Endothelial cell of umbilical vein (primary cell): ENCODE data around the gene RTKN2. TPM values are rescaled to one million over a fixed set of nuclear protein-coding genes. Genes with fewer than 3 reads are reported as not detected.

Source experiments
- BruUV-seq: library from RNA; stranded (reverse); fragments of 400-500 nt; replicated peaks from 2 replicates; lab custom pipeline; 2021; lab: Mats Ljungman, UMichigan
- CTCF ChIA-PET: fragments of 300-600, 350-600 bp; sonication (Branson Sonifier 250); formaldehyde crosslinking; loops from one replicate; lab custom pipeline; 2021; ENCODE audit warnings: antibody characterized with exemption, inconsistent platforms; lab: Charles Lee
- POLR2A ChIA-PET: fragments of 300-600, 350-600 bp; sonication (Branson Sonifier 250); formaldehyde crosslinking; loops from one replicate; lab custom pipeline; 2021; ENCODE audit warnings: antibody characterized with exemption, inconsistent platforms; lab: Charles Lee
- DNase-seq: peaks from one replicate; pipeline ENCODE4 v3.0.0-alpha.2; 2011; ENCODE audit warnings: low read depth, low spot score
- FAIRE-seq: peaks from 2 replicates; lab custom pipeline; 2011; peaks lifted over from hg19 to GRCh38; lab: Jason Lieb, UNC
- H2AFZ ChIP-seq: 2 replicates; pipeline ENCODE4 v1.6.0; 2012; ENCODE audit warnings: low read depth, low read length, control low read depth, inconsistent platforms
- H3K27ac ChIP-seq: 2 replicates; pipeline ENCODE4 v1.5.1; 2011; ENCODE audit warnings: low read depth, mild to moderate bottlenecking, control low read depth, low read length, moderate library complexity; ENCODE audit not compliant: insufficient read depth
- H3K27me3 ChIP-seq, 2 experiments: 2 replicates each; pipeline versions ENCODE4 v1.6.0 to v1.6.1; 2011; ENCODE audit warnings: low read length in 2 of 2, mixed read lengths in 1 of 2; ENCODE audit not compliant: control insufficient read depth in 2 of 2, insufficient read depth in 2 of 2
- H3K36me3 ChIP-seq, 2 experiments: 2 replicates in 1 of 2; 3 replicates in 1 of 2; pipeline ENCODE4 v1.5.1; 2011; ENCODE audit warnings: low read length in 2 of 2, mild to moderate bottlenecking in 1 of 2, moderate library complexity in 1 of 2; ENCODE audit not compliant: control insufficient read depth in 2 of 2, insufficient read depth in 2 of 2; ENCODE audit errors: extremely low read depth in 1 of 2
- H3K4me1 ChIP-seq: 3 replicates; pipeline ENCODE4 v1.5.1; 2011; ENCODE audit warnings: mild to moderate bottlenecking, low read length; ENCODE audit not compliant: control insufficient read depth, insufficient read depth; ENCODE audit errors: extremely low read depth
- H3K4me2 ChIP-seq: 2 replicates; pipeline ENCODE4 v1.6.1; 2011; ENCODE audit warnings: low read length, control low read depth, mixed read lengths; ENCODE audit not compliant: insufficient read depth
- H3K4me3 ChIP-seq, 3 experiments: fragments of 200-600 bp in 1 of 3; sonication (generic), shearing (Covaris generic) in 1 of 3; replicated peaks in 1 of 3; 2 replicates each; pipeline ENCODE4 v1.5.1; 2011 to 2016; ENCODE audit warnings: control low read depth in 3 of 3, low read length in 3 of 3, mild to moderate bottlenecking in 2 of 3, inconsistent platforms in 1 of 3, low read depth in 1 of 3, moderate library complexity in 1 of 3; ENCODE audit not compliant: insufficient read depth in 1 of 3
- H3K79me2 ChIP-seq: 2 replicates; pipeline ENCODE4 v1.6.0; 2012; ENCODE audit warnings: low read length, inconsistent platforms; ENCODE audit not compliant: control insufficient read depth, insufficient read depth
- H3K9ac ChIP-seq: replicated peaks from 2 replicates; pipeline ENCODE3; 2011; ENCODE audit warnings: low read length, control low read depth; ENCODE audit not compliant: insufficient read depth; ENCODE audit errors: extremely low read depth
- H3K9me1 ChIP-seq: replicated peaks from 3 replicates; pipeline ENCODE4 v1.6.0; 2011; ENCODE audit warnings: mild to moderate bottlenecking, low read length; ENCODE audit not compliant: control insufficient read depth, insufficient read depth; ENCODE audit errors: extremely low read depth
- H3K9me3 ChIP-seq: replicated peaks from 2 replicates; pipeline ENCODE4 v1.5.1; 2012; ENCODE audit warnings: low read length, inconsistent platforms; ENCODE audit not compliant: control insufficient read depth, insufficient read depth
- H4K20me1 ChIP-seq: replicated peaks from 2 replicates; pipeline ENCODE3; 2011; ENCODE audit warnings: mild to moderate bottlenecking, low read length; ENCODE audit not compliant: control insufficient read depth, insufficient read depth; ENCODE audit errors: extremely low read depth
- EZH2 ChIP-seq: IDR thresholded peaks from 2 replicates; pipeline ENCODE4 v1.6.1; 2012; ENCODE audit warnings: borderline replicate concordance, low read depth, mild to moderate bottlenecking, moderate library complexity, low read length, inconsistent platforms; ENCODE audit not compliant: severe bottlenecking
- FOS ChIP-seq: IDR thresholded peaks from 2 replicates; pipeline ENCODE4 v1.6.1; 2011; ENCODE audit warnings: mild to moderate bottlenecking, low read length, moderate library complexity, borderline replicate concordance; ENCODE audit not compliant: insufficient read depth
- GATA2 ChIP-seq: IDR thresholded peaks from 2 replicates; pipeline ENCODE4 v1.7.0; 2011; ENCODE audit warnings: low read depth, mild to moderate bottlenecking, moderate library complexity, mixed read lengths, low read length; ENCODE audit not compliant: insufficient read length, insufficient read depth
- JUN ChIP-seq: IDR thresholded peaks from 2 replicates; pipeline ENCODE4 v1.6.1; 2011; ENCODE audit warnings: borderline replicate concordance, low read depth; ENCODE audit not compliant: insufficient read length, insufficient read depth
- MYC ChIP-seq: IDR thresholded peaks from one replicate; pipeline ENCODE4 v1.6.1; 2011; ENCODE audit warnings: mild to moderate bottlenecking, low read depth, low read length
- POLR2A ChIP-seq: IDR thresholded peaks from 2 replicates; pipeline ENCODE4 v1.6.1; 2012; ENCODE audit warnings: low read depth, mild to moderate bottlenecking, control low read depth, low read length
- POLR2AphosphoS5 ChIP-seq: IDR thresholded peaks from 2 replicates; pipeline ENCODE4 v1.6.1; 2012; ENCODE audit warnings: low read depth, mild to moderate bottlenecking, control low read depth, low read length, moderate library complexity; ENCODE audit not compliant: insufficient read depth
- dilution Hi-C: fragments of 300-500 bp; cut with MboI; formaldehyde crosslinking; loops from one replicate; pipeline ENCODE4 v1.15.0; 2019; ENCODE audit warnings: low sequenced_read_pairs; ENCODE audit not compliant: extremely low pct_ligation_motif_present
- intact Hi-C: fragments of 100-400 bp; cut with micrococcal nuclease; formaldehyde crosslinking; loops from one replicate; pipeline ENCODE4 v1.10.0; 2022
- polyA plus RNA-seq, 4 experiments: library from polyadenylated mRNA; depleted of rRNA in 3 of 4; stranded (reverse) in 3 of 4; unstranded in 1 of 4; fragments of >200 nt; gene quantifications; 2 replicates each; pipeline versions ENCODE4 v1.2.1 to v1.2.3, GENCODE V29; 2011 to 2012; ENCODE audit warnings: missing spikeins in 1 of 4
- total RNA-seq: library from RNA; stranded (reverse); gene quantifications from 2 replicates; pipeline ENCODE4 v1.2.3, GENCODE V29; 2021
- TF ChIP-seq, protein P1 (sequence below), 2 donors: IDR thresholded peaks; 1 replicate in 1 of 2; 2 replicates in 1 of 2; pipeline ENCODE4 v1.5.1; 2011; ENCODE audit warnings: low read length in 2 of 2, mild to moderate bottlenecking in 2 of 2, moderate library complexity in 2 of 2, control low read depth in 1 of 2, inconsistent platforms in 1 of 2, low read depth in 1 of 2; ENCODE audit not compliant: insufficient read depth in 1 of 2; ENCODE audit errors: extremely low read depth in 1 of 2
- TF ChIP-seq, protein P2 (sequence below): IDR thresholded peaks from 2 replicates; pipeline ENCODE4 v1.6.1; 2011; ENCODE audit not compliant: insufficient read depth, insufficient read length

The RTKN2 gene
- total and polyA plus RNA-seq, 2 donors (not counting 3 experiments of a cell fraction or from before 2014, with no cell fraction given): 0.65 to 4.8 TPM

DNA sequence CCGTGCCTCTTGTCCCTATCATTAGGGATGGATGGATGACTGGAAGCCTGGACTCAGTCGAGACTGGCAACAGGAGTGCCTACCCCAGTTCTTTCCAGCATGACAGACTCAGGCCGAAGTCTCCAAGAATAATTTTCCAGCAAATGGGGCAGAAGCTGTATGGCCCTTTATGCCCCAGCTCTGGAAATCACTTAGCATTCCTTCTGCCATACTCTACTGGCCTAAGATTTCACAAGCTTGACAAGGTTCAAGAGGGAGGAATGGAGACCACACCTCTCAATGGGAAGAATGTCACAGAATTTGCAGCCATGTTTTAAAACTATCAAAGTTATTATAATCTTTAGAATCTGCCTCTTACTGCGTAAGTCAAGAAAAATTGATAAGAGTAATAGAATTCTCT, 39.0 kb upstream of the RTKN2 start:
- dilution Hi-C loops: no loop called here
- CTCF ChIA-PET: no interaction called here
- no peaks in the 10 kb centered on the region for H3K4me1 ChIP-seq
- intact Hi-C loops: no loop called here
- POLR2A ChIA-PET: no interaction called here
- H3K36me3 ChIP-seq: no peaks in the 10 kb centered on the region
- H3K27ac ChIP-seq: no peak overlapping the region
- peaks cover 0 to 3% of the 10 kb centered on the region in 2 experiments for H3K27me3 ChIP-seq
- H4K20me1 ChIP-seq: no peaks in the 10 kb centered on the region
- H2AFZ ChIP-seq: no peak overlapping the region
- no peak overlapping the region for H3K4me3 ChIP-seq
- FAIRE-seq: no peak
- no peak overlapping the region for H3K4me2 ChIP-seq
- DNase-seq: no peak
- BruUV-seq: no TSS peak
- TF ChIP-seq POLR2A (no peak), FOS (no peak), POLR2AphosphoS5 (no peak), MYC (no peak), EZH2 (no peak), JUN (no peak), GATA2 (no peak)
- TF ChIP-seq, protein P1, sequence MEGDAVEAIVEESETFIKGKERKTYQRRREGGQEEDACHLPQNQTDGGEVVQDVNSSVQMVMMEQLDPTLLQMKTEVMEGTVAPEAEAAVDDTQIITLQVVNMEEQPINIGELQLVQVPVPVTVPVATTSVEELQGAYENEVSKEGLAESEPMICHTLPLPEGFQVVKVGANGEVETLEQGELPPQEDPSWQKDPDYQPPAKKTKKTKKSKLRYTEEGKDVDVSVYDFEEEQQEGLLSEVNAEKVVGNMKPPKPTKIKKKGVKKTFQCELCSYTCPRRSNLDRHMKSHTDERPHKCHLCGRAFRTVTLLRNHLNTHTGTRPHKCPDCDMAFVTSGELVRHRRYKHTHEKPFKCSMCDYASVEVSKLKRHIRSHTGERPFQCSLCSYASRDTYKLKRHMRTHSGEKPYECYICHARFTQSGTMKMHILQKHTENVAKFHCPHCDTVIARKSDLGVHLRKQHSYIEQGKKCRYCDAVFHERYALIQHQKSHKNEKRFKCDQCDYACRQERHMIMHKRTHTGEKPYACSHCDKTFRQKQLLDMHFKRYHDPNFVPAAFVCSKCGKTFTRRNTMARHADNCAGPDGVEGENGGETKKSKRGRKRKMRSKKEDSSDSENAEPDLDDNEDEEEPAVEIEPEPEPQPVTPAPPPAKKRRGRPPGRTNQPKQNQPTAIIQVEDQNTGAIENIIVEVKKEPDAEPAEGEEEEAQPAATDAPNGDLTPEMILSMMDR (IDR thresholded peaks at IDR 0.05; ENCODE audit: extremely low read depth in 1 of 2, insufficient read depth in 1 of 2, low read depth in 1 of 2, low read length in 2 of 2): no peak
- TF ChIP-seq, protein P2, sequence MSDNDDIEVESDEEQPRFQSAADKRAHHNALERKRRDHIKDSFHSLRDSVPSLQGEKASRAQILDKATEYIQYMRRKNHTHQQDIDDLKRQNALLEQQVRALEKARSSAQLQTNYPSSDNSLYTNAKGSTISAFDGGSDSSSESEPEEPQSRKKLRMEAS: no peak
- H3K79me2 ChIP-seq: no peaks in the 10 kb centered on the region
- H3K9ac ChIP-seq: no peak overlapping the region
- H3K9me1 ChIP-seq: no peaks in the 10 kb centered on the region
- no peaks in the 10 kb centered on the region for H3K9me3 ChIP-seq
